NT2/D1 (cell line): ENCODE measurements around the gene PITHD1.

Source experiments
- SUZ12 ChIP-seq: IDR thresholded peaks from 2 replicates; pipeline ENCODE4 v1.6.1; 2011; ENCODE audit not compliant: insufficient read length, insufficient read depth; ENCODE audit errors: extremely low read depth
- YY1 ChIP-seq: IDR thresholded peaks from 2 replicates; pipeline ENCODE4 v1.6.1; 2011; ENCODE audit not compliant: insufficient read length, insufficient read depth
- ZNF274 ChIP-seq: IDR thresholded peaks from 2 replicates; pipeline ENCODE4 v1.6.1; 2011; ENCODE audit warnings: mild to moderate bottlenecking, low read depth, low read length

GRCh38 chr1:23745515-23745914, 32.7 kb upstream of the PITHD1 start:
- TF ChIP-seq YY1 (no peak), SUZ12 (no peak), ZNF274 (no peak)
